Tibial nerve (tissue), 4 donors: ENCODE data around the gene SEMA3E. TPM values are rescaled to one million over a fixed set of nuclear protein-coding genes. Genes with fewer than 3 reads are reported as not detected.

Experiments used
- DNase-seq, 2 donors: peaks; one replicate each; pipeline ENCODE4 v3.0.0-alpha.2; 2019; ENCODE audit warnings: low spot score in 2 of 2
- H3K27ac ChIP-seq, 4 donors: fragments of 200-600 bp; sonication (generic) in 3 of 4; one replicate each; pipeline ENCODE4 v1.5.1; 2017 to 2019; ENCODE audit warnings: mild to moderate bottlenecking in 1 of 4
- H3K27me3 ChIP-seq, 2 donors: fragments of 200-600 bp; sonication (generic) in 1 of 2; one replicate each; pipeline versions ENCODE4 v1.5.1 to v1.6.0; 2017 to 2019
- H3K36me3 ChIP-seq, 3 donors: fragments of 200-600 bp; sonication (generic); one replicate each; pipeline ENCODE4 v1.5.1; 2018 to 2019
- H3K4me1 ChIP-seq, 4 donors: fragments of 200-600 bp; sonication (generic) in 3 of 4; one replicate each; pipeline ENCODE4 v1.5.1; 2017 to 2019
- H3K4me3 ChIP-seq, 4 donors: fragments of 200-600 bp; sonication (generic) in 3 of 4; one replicate each; pipeline ENCODE4 v1.5.1; 2017 to 2019; ENCODE audit warnings: mild to moderate bottlenecking in 1 of 4, moderate library complexity in 1 of 4
- H3K9me3 ChIP-seq, 4 donors: fragments of 200-600 bp; sonication (generic) in 3 of 4; one replicate each; pipeline ENCODE4 v1.5.1; 2017 to 2019
- CTCF ChIP-seq, 5 experiments: fragments of 200-600 bp in 3 of 5; fragments of 450-650 bp in 2 of 5; sonication (generic) in 3 of 5; IDR thresholded peaks; one replicate each; pipeline ENCODE4 v1.5.1; 2016 to 2019; ENCODE audit warnings: antibody characterized with exemption in 5 of 5, mild to moderate bottlenecking in 3 of 5, moderate library complexity in 2 of 5
- EP300 ChIP-seq, 2 donors: sonication (generic); formaldehyde crosslinking; IDR thresholded peaks; one replicate each; pipeline ENCODE4 v1.6.1; 2017; ENCODE audit warnings: antibody characterized with exemption in 2 of 2, mild to moderate bottlenecking in 1 of 2
- POLR2A ChIP-seq, 2 donors: fragments of 450-650 bp; IDR thresholded peaks; one replicate each; pipeline ENCODE4 v1.6.1; 2017; ENCODE audit warnings: antibody characterized with exemption in 2 of 2, mild to moderate bottlenecking in 2 of 2, moderate library complexity in 2 of 2
- WGBS, 2 donors: methylation state at CpG; one replicate each; pipeline ENCODE4 v1.1.5; 2018; 5-methylcytosine and 5-hydroxymethylcytosine counted together
- total RNA-seq, 4 donors: library from RNA; depleted of rRNA; stranded (reverse); fragments of >200 nt; gene quantifications; one replicate each; pipeline ENCODE4 v1.1.0, GENCODE V29; 2016

Gene SEMA3E
- total RNA-seq, 4 donors from 2014 or later, result 0.60 to 21.9 (median 2.9) TPM

GRCh38 chr7:83427884-83428283, 221.1 kb downstream of the SEMA3E start:
- Histone ChIP-seq H3K36me3 (no peaks in the 10 kb centered on the region), H3K27ac (no peak overlapping the region), H3K4me3 (no peak overlapping the region), H3K4me1 (no peaks in the 10 kb centered on the region), H3K27me3 (no peaks in the 10 kb centered on the region), H3K9me3 (no peaks in the 10 kb centered on the region)
- no peak for TF ChIP-seq EP300 (IDR thresholded peaks at IDR 0.05)
- no peak for TF ChIP-seq POLR2A (IDR thresholded peaks at IDR 0.05)
- no peak for TF ChIP-seq CTCF (IDR thresholded peaks at IDR 0.05)
- no peak for DNase-seq
- WGBS, 2 donors, result 64 to 74% methylated on average over 1 of the region's 1 CpG

GRCh38 chr7:83426325-83426724, 222.6 kb downstream of the SEMA3E start:
- TF ChIP-seq CTCF (IDR thresholded peaks at IDR 0.05) (no peak), POLR2A (IDR thresholded peaks at IDR 0.05) (no peak), EP300 (IDR thresholded peaks at IDR 0.05) (no peak)
- 76 to 88% methylated on average over 3 of the region's 3 CpGs for WGBS, 2 donors
- DNase-seq, result no peak

DNA sequence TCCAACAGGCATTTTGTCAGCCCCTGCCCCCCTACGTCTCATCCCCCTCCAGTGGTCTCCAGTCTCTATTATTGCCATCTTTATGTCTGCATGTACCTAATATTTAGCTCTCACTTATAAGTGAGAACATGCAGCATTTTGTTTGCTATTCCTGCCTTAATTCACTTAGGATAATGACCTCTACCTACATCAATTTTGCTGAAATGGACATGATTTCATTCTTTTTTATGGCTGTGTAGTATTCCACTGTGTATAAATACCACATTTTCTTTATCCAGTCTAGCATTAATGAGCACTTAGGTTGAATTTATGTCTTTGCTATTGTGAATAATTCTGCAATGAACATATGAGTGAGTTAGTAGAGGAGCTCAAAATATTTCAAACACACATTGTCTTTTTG, 229.9 kb downstream of the SEMA3E start:
- TF ChIP-seq EP300 (IDR thresholded peaks at IDR 0.05), result no peak
- no peak for TF ChIP-seq CTCF (IDR thresholded peaks at IDR 0.05)
- TF ChIP-seq POLR2A (IDR thresholded peaks at IDR 0.05), result no peak
- H3K4me3 ChIP-seq, result no peak overlapping the region
- no peaks in the 10 kb centered on the region for H3K36me3 ChIP-seq
- no peak for DNase-seq
- H3K27ac ChIP-seq, result no peak overlapping the region
- no peaks in the 10 kb centered on the region for H3K4me1 ChIP-seq
- no peaks in the 10 kb centered on the region for H3K9me3 ChIP-seq
- H3K27me3 ChIP-seq, result no peaks in the 10 kb centered on the region
- 89 to 97% methylated on average over 1 of the region's 1 CpG for WGBS, 2 donors

More at GRCh38 chr7:83426325-83426724, 222.6 kb downstream of the SEMA3E start:
- no peaks in the 10 kb centered on the region for H3K27me3 ChIP-seq
- no peaks in the 10 kb centered on the region for H3K9me3 ChIP-seq
- no peaks in the 10 kb centered on the region for H3K36me3 ChIP-seq
- no peaks in the 10 kb centered on the region for H3K4me1 ChIP-seq
- H3K27ac ChIP-seq, result no peak overlapping the region
- no peak overlapping the region for H3K4me3 ChIP-seq

GRCh38 chr7:83415840-83416239, 233.1 kb downstream of the SEMA3E start:
- Histone ChIP-seq H3K36me3 (no peaks in the 10 kb centered on the region), H3K27me3 (no peaks in the 10 kb centered on the region), H3K9me3 (no peaks in the 10 kb centered on the region), H3K27ac (no peak overlapping the region), H3K4me1 (no peaks in the 10 kb centered on the region), H3K4me3 (no peak overlapping the region)
- no peak for DNase-seq
- WGBS, 2 donors, result 39 to 50% methylated on average over 2 of the region's 2 CpGs
- TF ChIP-seq POLR2A (IDR thresholded peaks at IDR 0.05) (no peak), CTCF (IDR thresholded peaks at IDR 0.05) (no peak), EP300 (IDR thresholded peaks at IDR 0.05) (no peak)

GRCh38 chr7:83414947-83415346, 234.0 kb downstream of the SEMA3E start:
- 32 to 62% methylated on average over 2 of the region's 2 CpGs for WGBS, 2 donors
- Histone ChIP-seq H3K9me3 (no peaks in the 10 kb centered on the region), H3K27me3 (no peaks in the 10 kb centered on the region), H3K4me3 (no peak overlapping the region), H3K36me3 (no peaks in the 10 kb centered on the region), H3K4me1 (no peaks in the 10 kb centered on the region), H3K27ac (no peak overlapping the region)
- DNase-seq, result no peak
- TF ChIP-seq EP300 (IDR thresholded peaks at IDR 0.05) (no peak), POLR2A (IDR thresholded peaks at IDR 0.05) (no peak), CTCF (IDR thresholded peaks at IDR 0.05) (no peak)
